SKM-1 treated with dmso at 0.1 percent for 144 hours (cell line): ENCODE measurements around the gene KCNS1.
"Not testable (repeated sequence)": the region's sequence is repeated elsewhere in the genome, so short reads cannot be mapped to it uniquely, and the experiment has no call there.

Experiments
- DNase-seq: peaks from one replicate; lab custom pipeline; 2025; ENCODE audit not compliant: unreplicated experiment; lab: John Stamatoyannopoulos, UW

KCNS1 gene

GRCh38 chr20:45080867-45081624 is 19.9 kb downstream of the KCNS1 start:
- no peak for DNase-seq

- DNase-seq = no peak
Measured at GRCh38 chr20:45077559-45077958, 23.4 kb downstream of the KCNS1 start.

GRCh38 chr20:45073221-45073620 is 27.7 kb downstream of the KCNS1 start:
- no peak for DNase-seq

- no peak for DNase-seq
Measured at GRCh38 chr20:45072066-45072465, 28.9 kb downstream of the KCNS1 start.

GRCh38 chr20:45070932-45071632 is 29.8 kb downstream of the KCNS1 start:
- DNase-seq = no peak

GRCh38 chr20:45069261-45069660 is 31.7 kb downstream of the KCNS1 start:
- DNase-seq = no peak

GRCh38 chr20:45067558-45067957 is 33.4 kb downstream of the KCNS1 start:
- DNase-seq = no peak

GRCh38 chr20:45067087-45067486 is 33.8 kb downstream of the KCNS1 start:
- DNase-seq = no peak

GRCh38 chr20:45066372-45066771 is 34.6 kb downstream of the KCNS1 start:
- no peak for DNase-seq

- no peak for DNase-seq
Measured at GRCh38 chr20:45064812-45065211, 36.1 kb downstream of the KCNS1 start.

- not testable (repeated sequence) for DNase-seq
Measured at GRCh38 chr20:45063107-45063506, 37.8 kb downstream of the KCNS1 start.

- DNase-seq = no peak
Measured at GRCh38 chr20:45061244-45061643, 39.7 kb downstream of the KCNS1 start.

- no peak for DNase-seq
Measured at GRCh38 chr20:45060294-45060693, 40.6 kb downstream of the KCNS1 start.

- DNase-seq = no peak
Measured at GRCh38 chr20:45059022-45059728, 41.8 kb downstream of the KCNS1 start.

- no peak for DNase-seq
Measured at GRCh38 chr20:45058168-45058850, 42.6 kb downstream of the KCNS1 start.

GRCh38 chr20:45056473-45057173 is 44.3 kb downstream of the KCNS1 start:
- DNase-seq = no peak

- no peak for DNase-seq
Measured at GRCh38 chr20:45055056-45055455, 45.9 kb downstream of the KCNS1 start.

- no peak for DNase-seq
Measured at GRCh38 chr20:45053430-45054351, 47.2 kb downstream of the KCNS1 start.

- no peak for DNase-seq
Measured at GRCh38 chr20:45052698-45053429, 48.1 kb downstream of the KCNS1 start.
